Gastroesophageal sphincter (tissue), 4 donors: ENCODE data around the gene PDCD1. TPM values are rescaled to one million over a fixed set of nuclear protein-coding genes. Genes with fewer than 3 reads are reported as not detected.

Experiments used
- ATAC-seq: fragments of 150-250 bp; one replicate; pipeline ENCODE4 v1.9.1; 2016; ENCODE audit warnings: mild to moderate bottlenecking, moderate library complexity
- H3K27ac ChIP-seq, 4 donors: fragments of 200-600 bp; sonication (generic) in 3 of 4; 1 replicate in 3 of 4; 2 replicates in 1 of 4; pipeline ENCODE4 v1.5.1; 2016 to 2019
- H3K27me3 ChIP-seq: fragments of 200-600 bp; sonication (generic); one replicate; pipeline ENCODE4 v1.5.1; 2019
- H3K36me3 ChIP-seq, 2 donors: fragments of 200-600 bp; sonication (generic); one replicate each; pipeline ENCODE4 v1.5.1; 2019; ENCODE audit warnings: control low read depth in 1 of 2
- H3K4me1 ChIP-seq, 3 donors: fragments of 200-600 bp; sonication (generic); 1 replicate in 2 of 3; 2 replicates in 1 of 3; pipeline ENCODE4 v1.5.1; 2016 to 2019; ENCODE audit warnings: control low read depth in 2 of 3
- H3K4me3 ChIP-seq, 2 donors: fragments of 200-600 bp; sonication (generic); one replicate each; pipeline ENCODE4 v1.5.1; 2019; ENCODE audit warnings: mild to moderate bottlenecking in 1 of 2, moderate library complexity in 1 of 2
- H3K9me3 ChIP-seq, 3 donors: fragments of 200-600 bp; sonication (generic); one replicate each; pipeline ENCODE4 v1.5.1; 2017 to 2019; ENCODE audit warnings: control low read depth in 2 of 3
- CTCF ChIP-seq, 4 experiments: fragments of 200-600 bp in 2 of 4; fragments of 450-650 bp in 2 of 4; sonication (generic) in 1 of 4; IDR thresholded peaks; one replicate each; pipeline ENCODE4 v1.5.1; 2017 to 2019; ENCODE audit warnings: antibody characterized with exemption in 4 of 4, mild to moderate bottlenecking in 2 of 4, moderate library complexity in 2 of 4
- EP300 ChIP-seq: sonication (generic); formaldehyde crosslinking; IDR thresholded peaks from one replicate; pipeline ENCODE4 v1.6.1; 2017; ENCODE audit warnings: antibody characterized with exemption, mild to moderate bottlenecking
- POLR2A ChIP-seq, 2 donors: fragments of 450-650 bp; IDR thresholded peaks; one replicate each; pipeline ENCODE4 v1.6.1; 2017; ENCODE audit warnings: antibody characterized with exemption in 2 of 2, mild to moderate bottlenecking in 2 of 2, moderate library complexity in 1 of 2
- POLR2AphosphoS5 ChIP-seq: sonication (generic); formaldehyde crosslinking; IDR thresholded peaks from one replicate; pipeline ENCODE4 v1.6.1; 2017; ENCODE audit warnings: antibody characterized with exemption
- WGBS, 2 donors: methylation state at CpG; one replicate each; pipeline ENCODE4 v1.1.5; 2018; ENCODE audit warnings: low coverage in 1 of 2; 5-methylcytosine and 5-hydroxymethylcytosine counted together
- total RNA-seq, 4 donors: library from RNA; depleted of rRNA; stranded (reverse); fragments of >200 nt; gene quantifications; one replicate each; pipeline ENCODE4 v1.1.0, GENCODE V29; 2016

Gene PDCD1
- total RNA-seq, 4 donors from 2014 or later = 0.19 to 0.54 TPM; not detected in 2

- H3K27me3 ChIP-seq = peaks cover 53% of the 10 kb centered on the region
- TF ChIP-seq POLR2AphosphoS5 (no peak), EP300 (no peak), CTCF (IDR thresholded peaks at IDR 0.05) (no peak), POLR2A (IDR thresholded peaks at IDR 0.05) (no peak)
- ATAC-seq = no peak
- no peak overlapping the region for H3K27ac ChIP-seq
- H3K4me1 ChIP-seq = no peaks in the 10 kb centered on the region
- H3K9me3 ChIP-seq = no peaks in the 10 kb centered on the region
- WGBS, 2 donors = 60% methylated on average over 1 of the region's 20 CpGs; no CpG with 5 or more reads in 1 of the 2 donors
- H3K4me3 ChIP-seq = no peak overlapping the region
- no peaks in the 10 kb centered on the region for H3K36me3 ChIP-seq
These were observed 46.6 kb downstream of the PDCD1 start for GRCh38 chr2:241811952-241812729.

GRCh38 chr2:241811201-241811951 lies 47.3 kb downstream of the PDCD1 start:
- WGBS, 2 donors = 40% methylated on average over 1 of the region's 27 CpGs
- no peaks in the 10 kb centered on the region for H3K9me3 ChIP-seq
- TF ChIP-seq POLR2A (IDR thresholded peaks at IDR 0.05) (no peak), EP300 (no peak), CTCF (IDR thresholded peaks at IDR 0.05) (no peak), POLR2AphosphoS5 (no peak)
- H3K27ac ChIP-seq = no peak overlapping the region
- ATAC-seq = no peak
- peaks cover 45% of the 10 kb centered on the region for H3K27me3 ChIP-seq
- H3K4me1 ChIP-seq = no peaks in the 10 kb centered on the region
- no peak overlapping the region for H3K4me3 ChIP-seq
- H3K36me3 ChIP-seq = no peaks in the 10 kb centered on the region

GRCh38 chr2:241810307-241811200 lies 48.1 kb downstream of the PDCD1 start:
- H3K36me3 ChIP-seq = no peaks in the 10 kb centered on the region
- no peaks in the 10 kb centered on the region for H3K9me3 ChIP-seq
- H3K27ac ChIP-seq = no peak overlapping the region
- H3K27me3 ChIP-seq = peaks cover 37% of the 10 kb centered on the region
- TF ChIP-seq POLR2AphosphoS5 (no peak), EP300 (no peak), POLR2A (IDR thresholded peaks at IDR 0.05) (no peak), CTCF (IDR thresholded peaks at IDR 0.05) (no peak)
- no peak overlapping the region for H3K4me3 ChIP-seq
- WGBS, 2 donors = 53% methylated on average over 2 of the region's 28 CpGs; no CpG with 5 or more reads in 1 of the 2 donors
- H3K4me1 ChIP-seq = no peaks in the 10 kb centered on the region
- no peak for ATAC-seq

- H3K9me3 ChIP-seq = no peaks in the 10 kb centered on the region
- no peak overlapping the region for H3K4me3 ChIP-seq
- ATAC-seq = no peak
- H3K27me3 ChIP-seq = peaks cover 32% of the 10 kb centered on the region
- TF ChIP-seq POLR2A (IDR thresholded peaks at IDR 0.05) (no peak), POLR2AphosphoS5 (no peak), EP300 (no peak), CTCF (IDR thresholded peaks at IDR 0.05) (no peak)
- H3K36me3 ChIP-seq = no peaks in the 10 kb centered on the region
- no peak overlapping the region for H3K27ac ChIP-seq
- peaks cover 0 to 4% (median 0%) of the 10 kb centered on the region in 3 donors for H3K4me1 ChIP-seq
- 71 to 100% methylated on average over 1 to 8 of the region's 29 CpGs for WGBS, 2 donors
These were observed 49.0 kb downstream of the PDCD1 start for GRCh38 chr2:241809383-241810306.
